GM23338 (cell line): ENCODE results near the gene SMG9.

ENCODE experiments used
- CREB1 ChIP-seq: fragments of 250-450 bp; sonication (Bioruptor Pico); IDR thresholded peaks from 2 replicates; pipeline ENCODE4 v1.5.0; 2020; ENCODE audit warnings: low read depth, mild to moderate bottlenecking, moderate library complexity
- CTCF ChIP-seq, 2 experiments: fragments of 200-600 bp in 1 of 2; sonication (generic) in 1 of 2; conservative IDR thresholded peaks; 2 replicates each; pipeline versions ENCODE4 v1.5.1 to v1.6.1; 2016 to 2017; ENCODE audit warnings: antibody characterized with exemption in 2 of 2, low read depth in 2 of 2, mild to moderate bottlenecking in 2 of 2, moderate library complexity in 1 of 2
- ETS1 ChIP-seq: IDR thresholded peaks from 2 replicates; pipeline ENCODE4 v1.6.1; 2016; ENCODE audit warnings: antibody characterized with exemption
- EZH2 ChIP-seq: fragments of 200-600 bp; sonication (generic); IDR thresholded peaks from one replicate; pipeline ENCODE4 v1.8.0; 2017; ENCODE audit warnings: antibody characterized with exemption, mild to moderate bottlenecking, low read depth; ENCODE audit not compliant: unreplicated experiment
- EZH2phosphoT487 ChIP-seq: fragments of 200-600 bp; sonication (generic); IDR thresholded peaks from one replicate; pipeline ENCODE4 v1.8.1; 2018; ENCODE audit warnings: antibody characterized with exemption; ENCODE audit not compliant: unreplicated experiment
- POLR2AphosphoS5 ChIP-seq: IDR thresholded peaks from 2 replicates; pipeline ENCODE4 v1.6.1; 2016; ENCODE audit warnings: antibody characterized with exemption, low read depth
- REST ChIP-seq: IDR thresholded peaks from one replicate; pipeline ENCODE4 v1.6.1; 2018; ENCODE audit warnings: antibody characterized with exemption; ENCODE audit not compliant: unreplicated experiment
- ZNF331 ChIP-seq: fragments of 250-450 bp; sonication (Bioruptor Pico); IDR thresholded peaks from 2 replicates; pipeline ENCODE4 v1.5.0; 2020; ENCODE audit warnings: low read depth, mild to moderate bottlenecking, moderate library complexity

- no peak for TF ChIP-seq EZH2phosphoT487
- TF ChIP-seq CTCF (conservative IDR thresholded peaks at IDR 0.05; ENCODE audit: low read depth in 2 of 2), result no peak
- TF ChIP-seq POLR2AphosphoS5, result no peak
- no peak for TF ChIP-seq EZH2
- no peak for TF ChIP-seq REST
- TF ChIP-seq CREB1, result no peak
- TF ChIP-seq ETS1, result no peak
- no peak for TF ChIP-seq ZNF331 (CRISPR knock-in tag)
These were observed 18.8 kb downstream of the SMG9 start for GRCh38 chr19:43735957-43736356.
